Measurements from ENCODE around the gene MAP3K7.

MAP3K7 gene

DNA sequence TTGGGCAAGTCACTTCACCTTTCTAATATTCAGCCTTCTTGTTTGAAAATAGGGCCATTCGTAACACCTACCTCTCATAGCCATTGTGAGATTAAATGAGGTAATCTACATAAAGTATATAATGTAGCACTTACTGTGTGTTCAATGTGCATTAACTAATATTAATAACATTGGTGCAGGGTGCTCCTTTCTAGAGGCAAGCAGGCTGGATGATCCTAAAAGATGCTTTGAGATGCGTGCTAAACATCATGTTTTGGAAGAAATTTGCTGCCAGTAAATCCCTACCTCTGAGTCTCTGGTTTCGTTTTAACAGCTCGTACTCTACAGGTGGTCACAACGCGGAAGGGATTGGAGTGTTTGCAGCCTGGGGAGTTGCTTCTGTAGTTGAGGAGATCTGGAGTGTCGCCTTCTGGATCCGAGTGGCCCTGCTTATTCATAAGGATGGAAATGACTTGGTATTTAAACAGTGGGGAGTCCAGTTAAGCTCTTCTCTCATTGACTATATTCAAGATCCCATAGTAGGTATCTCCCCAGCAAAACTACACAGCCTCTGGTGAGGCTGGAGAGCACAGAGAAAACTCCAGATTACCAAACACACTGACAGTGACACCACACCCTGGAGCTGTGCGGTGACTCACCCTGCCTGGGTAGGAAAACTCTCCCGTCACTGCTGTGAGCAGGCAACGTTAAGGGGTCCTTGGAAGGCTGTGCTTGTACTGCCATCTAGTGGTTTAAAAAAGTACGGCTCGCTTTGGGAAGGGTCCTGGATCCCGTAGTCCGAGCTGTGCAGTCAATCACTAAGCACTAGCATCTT is 107.9 kb downstream of the MAP3K7 start:
- FAIRE-seq = peak; percentile 16
- TF ChIP-seq, protein P1, sequence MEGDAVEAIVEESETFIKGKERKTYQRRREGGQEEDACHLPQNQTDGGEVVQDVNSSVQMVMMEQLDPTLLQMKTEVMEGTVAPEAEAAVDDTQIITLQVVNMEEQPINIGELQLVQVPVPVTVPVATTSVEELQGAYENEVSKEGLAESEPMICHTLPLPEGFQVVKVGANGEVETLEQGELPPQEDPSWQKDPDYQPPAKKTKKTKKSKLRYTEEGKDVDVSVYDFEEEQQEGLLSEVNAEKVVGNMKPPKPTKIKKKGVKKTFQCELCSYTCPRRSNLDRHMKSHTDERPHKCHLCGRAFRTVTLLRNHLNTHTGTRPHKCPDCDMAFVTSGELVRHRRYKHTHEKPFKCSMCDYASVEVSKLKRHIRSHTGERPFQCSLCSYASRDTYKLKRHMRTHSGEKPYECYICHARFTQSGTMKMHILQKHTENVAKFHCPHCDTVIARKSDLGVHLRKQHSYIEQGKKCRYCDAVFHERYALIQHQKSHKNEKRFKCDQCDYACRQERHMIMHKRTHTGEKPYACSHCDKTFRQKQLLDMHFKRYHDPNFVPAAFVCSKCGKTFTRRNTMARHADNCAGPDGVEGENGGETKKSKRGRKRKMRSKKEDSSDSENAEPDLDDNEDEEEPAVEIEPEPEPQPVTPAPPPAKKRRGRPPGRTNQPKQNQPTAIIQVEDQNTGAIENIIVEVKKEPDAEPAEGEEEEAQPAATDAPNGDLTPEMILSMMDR (IDR thresholded peaks at IDR 0.05; ENCODE audit: insufficient read depth, missing control alignments) = peak; percentile 85
- no peak for DNase-seq (ENCODE audit: insufficient read length, low spot score)

DNA sequence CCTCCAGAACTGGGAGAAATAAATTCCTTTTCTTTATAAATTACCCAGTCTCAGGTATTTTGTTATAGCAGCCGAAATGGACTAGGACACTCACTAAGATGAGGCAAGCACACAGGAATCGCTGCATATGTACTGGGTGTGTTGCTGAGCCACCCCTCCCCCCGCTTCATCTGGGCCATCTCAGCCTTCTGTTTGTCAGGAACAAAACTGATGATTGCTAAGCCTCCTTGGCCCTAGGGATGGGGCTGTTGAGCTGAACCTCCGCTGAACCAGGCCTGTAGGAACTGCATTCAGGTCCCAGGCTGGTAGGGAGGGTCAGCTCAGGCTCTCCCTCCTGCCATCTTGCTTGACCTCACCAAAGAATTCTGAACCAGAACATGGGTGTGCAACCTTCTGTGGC is 108.6 kb downstream of the MAP3K7 start:
- DNase-seq (ENCODE audit: insufficient read length, low spot score) (no peak), FAIRE-seq (no peak)
- TF ChIP-seq, protein P1 (IDR thresholded peaks at IDR 0.05; ENCODE audit: insufficient read depth, missing control alignments) = no peak

DNA sequence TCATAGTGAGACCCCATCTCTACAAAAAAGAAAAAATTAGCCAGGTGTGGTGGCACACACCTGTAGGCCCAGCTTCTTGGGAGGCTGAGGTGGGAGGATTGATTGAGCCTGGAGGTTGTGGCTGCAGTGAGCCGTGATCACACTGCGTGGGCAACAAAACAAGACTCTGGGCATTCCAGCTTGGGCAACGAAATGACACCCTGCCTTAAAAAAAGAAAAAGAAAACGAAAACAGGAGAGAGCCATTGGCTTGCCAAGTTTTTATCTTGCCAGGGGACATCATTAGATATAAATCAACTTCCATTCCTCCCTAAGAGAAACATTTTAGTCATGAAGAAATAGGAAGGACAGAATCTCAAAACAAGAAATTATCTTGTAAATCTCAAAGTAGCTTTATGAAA is 109.5 kb downstream of the MAP3K7 start:
- DNase-seq (ENCODE audit: insufficient read length, low spot score) = no peak

DNA sequence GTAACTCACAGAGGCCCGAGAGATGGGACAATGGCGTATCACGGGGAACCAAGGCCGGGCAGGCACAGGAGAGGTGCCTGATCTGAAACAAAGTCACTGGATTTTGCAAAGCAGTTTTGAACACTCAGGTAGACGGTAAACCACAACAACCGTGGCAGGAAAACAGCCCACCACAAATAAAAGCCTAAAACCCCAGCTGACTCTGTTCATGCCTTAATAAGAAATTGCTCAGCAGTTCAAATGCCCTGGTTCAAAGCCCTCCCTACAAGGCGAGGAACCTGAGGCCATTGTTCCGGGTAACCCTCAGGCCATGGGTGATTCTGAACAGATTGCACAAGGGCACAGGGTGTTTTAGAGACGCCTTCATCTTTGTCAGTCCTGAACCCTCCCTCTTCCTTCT is 114.2 kb downstream of the MAP3K7 start:
- FAIRE-seq = no peak
- TF ChIP-seq, protein P1 (IDR thresholded peaks at IDR 0.05; ENCODE audit: insufficient read depth, missing control alignments) = no peak
- no peak for DNase-seq (ENCODE audit: insufficient read length, low spot score)

More for the DNA sequence above, 109.5 kb downstream of the MAP3K7 start:
- TF ChIP-seq, protein P1 (IDR thresholded peaks at IDR 0.05; ENCODE audit: insufficient read depth, missing control alignments) = no peak
- FAIRE-seq = no peak

DNA sequence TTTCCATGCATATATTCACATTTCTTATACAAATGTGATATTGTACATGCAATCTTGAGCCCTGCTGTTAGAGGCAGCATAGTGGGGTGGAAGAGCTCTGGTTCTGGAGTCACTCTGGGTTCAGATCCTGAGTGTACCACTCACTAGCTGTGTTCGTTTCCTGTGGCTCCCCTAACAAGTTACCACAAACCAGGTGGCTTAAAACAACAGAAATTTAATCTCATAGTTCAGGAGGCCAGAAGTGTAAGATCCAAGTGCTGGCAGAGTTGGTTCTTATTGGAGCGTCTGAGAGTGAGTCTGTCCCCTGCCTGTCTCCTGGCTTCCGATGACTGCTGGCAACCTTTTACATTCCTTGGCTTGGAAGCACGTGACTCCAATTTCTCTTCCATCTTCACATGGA is 115.6 kb downstream of the MAP3K7 start:
- TF ChIP-seq, protein P1 (IDR thresholded peaks at IDR 0.05; ENCODE audit: insufficient read depth, missing control alignments) = no peak
- DNase-seq (ENCODE audit: insufficient read length, low spot score) (no peak), FAIRE-seq (no peak)

DNA sequence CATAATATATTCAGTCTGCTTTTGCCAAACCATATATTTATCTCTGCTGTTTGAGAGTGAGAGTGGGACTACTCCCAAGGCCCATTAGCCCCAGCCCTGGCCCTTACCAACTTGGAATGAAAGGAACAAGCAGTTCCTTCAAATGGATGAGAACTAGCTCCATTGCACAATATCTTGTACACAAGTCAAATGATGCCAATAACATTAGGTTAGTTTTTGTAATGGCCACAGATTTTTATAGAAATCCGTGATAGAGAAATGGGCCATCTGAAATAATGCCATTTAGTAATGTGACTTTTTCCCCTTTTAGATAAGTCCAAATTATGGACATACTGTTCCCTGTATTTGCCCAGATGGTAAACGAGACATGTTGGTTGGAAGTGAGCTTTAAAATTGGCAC is 117.0 kb downstream of the MAP3K7 start:
- FAIRE-seq = no peak
- DNase-seq (ENCODE audit: insufficient read length, low spot score) = no peak
- TF ChIP-seq, protein P1 (IDR thresholded peaks at IDR 0.05; ENCODE audit: insufficient read depth, missing control alignments) = no peak

DNA sequence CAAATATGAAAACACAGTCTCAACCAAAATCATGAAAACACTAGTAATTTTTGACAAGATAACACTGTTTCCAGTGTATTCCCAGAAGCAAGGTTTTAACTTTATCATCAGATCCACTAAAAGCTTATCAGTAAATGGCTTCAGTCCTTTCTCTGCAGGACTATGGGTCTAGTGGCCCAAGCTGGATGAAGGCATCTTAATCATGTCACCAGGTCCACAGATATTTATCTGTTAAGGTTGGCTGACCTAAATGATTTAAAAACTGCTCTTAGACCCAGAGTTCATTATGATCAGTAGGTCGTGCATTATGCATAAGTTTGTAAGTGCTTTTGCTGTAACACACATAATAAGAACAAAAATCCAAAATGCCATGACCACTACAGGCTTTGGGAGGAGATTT is 118.0 kb downstream of the MAP3K7 start:
- FAIRE-seq = no peak
- TF ChIP-seq, protein P1 (IDR thresholded peaks at IDR 0.05; ENCODE audit: insufficient read depth, missing control alignments) = no peak
- no peak for DNase-seq (ENCODE audit: insufficient read length, low spot score)
